Neural cell (in vitro differentiated cells): Measurements from ENCODE around the gene UNC5C. TPM values are rescaled to one million over a fixed set of nuclear protein-coding genes. Genes with fewer than 3 reads are reported as not detected.

ENCODE experiments used
- H2AFZ ChIP-seq: fragments of 200-600, 300-800 bp; sonication (generic), shearing (Covaris generic); 2 replicates; pipeline ENCODE4 v1.6.0; 2014; ENCODE audit warnings: low read depth, mild to moderate bottlenecking, antibody characterized with exemption, low read length, moderate library complexity
- H3F3A ChIP-seq: fragments of 200-600 bp; shearing (Covaris generic); 2 replicates; pipeline ENCODE4 v1.6.1; 2016; ENCODE audit warnings: mild to moderate bottlenecking, moderate library complexity, mixed read lengths, antibody characterized with exemption, low read length; ENCODE audit not compliant: insufficient read depth, poor library complexity, severe bottlenecking
- H3K27ac ChIP-seq: fragments of 200-600, 300-800 bp; sonication (generic), shearing (Covaris generic); 2 replicates; pipeline ENCODE4 v1.5.1; 2014; ENCODE audit warnings: mild to moderate bottlenecking, low read length, moderate library complexity
- H3K27me3 ChIP-seq: fragments of 300-800, 200-600 bp; sonication (generic), shearing (Covaris generic); 2 replicates; pipeline ENCODE4 v1.6.0; 2014; ENCODE audit warnings: mild to moderate bottlenecking, low read depth, low read length, moderate library complexity; ENCODE audit not compliant: insufficient read depth
- H3K36me3 ChIP-seq: fragments of 300-800, 200-600 bp; sonication (generic), shearing (Covaris generic); 2 replicates; pipeline ENCODE4 v1.5.1; 2014; ENCODE audit warnings: mild to moderate bottlenecking, antibody characterized with exemption, low read length, moderate library complexity; ENCODE audit not compliant: insufficient read depth
- H3K4me2 ChIP-seq: fragments of 300-800, 200-600 bp; sonication (generic), shearing (Covaris generic); 2 replicates; pipeline ENCODE4 v1.6.0; 2014; ENCODE audit warnings: mild to moderate bottlenecking, low read length
- H3K4me3 ChIP-seq: fragments of 300-800, 200-600 bp; sonication (generic), shearing (Covaris generic); 2 replicates; pipeline ENCODE4 v1.5.1; 2014; ENCODE audit warnings: mild to moderate bottlenecking, low read length, moderate library complexity
- H3K79me2 ChIP-seq: fragments of 200-600 bp; shearing (Covaris generic); replicated peaks from 2 replicates; pipeline ENCODE4 v1.6.0; 2014; ENCODE audit warnings: mild to moderate bottlenecking, low read length, moderate library complexity; ENCODE audit not compliant: insufficient read depth
- H3K9ac ChIP-seq: fragments of 300-800, 200-600 bp; sonication (generic), shearing (Covaris generic); 2 replicates; pipeline ENCODE4 v1.6.1; 2016; ENCODE audit warnings: mild to moderate bottlenecking, low read length, mixed read lengths
- H3K9me2 ChIP-seq: fragments of 200-600 bp; shearing (Covaris generic); 2 replicates; pipeline ENCODE4 v1.6.1; 2016; ENCODE audit warnings: mild to moderate bottlenecking, low read length, mixed read lengths; ENCODE audit not compliant: insufficient read depth
- H3K9me3 ChIP-seq: fragments of 200-600, 300-800 bp; sonication (generic), shearing (Covaris generic); 2 replicates; pipeline ENCODE4 v1.6.1; 2016; ENCODE audit warnings: mild to moderate bottlenecking, mixed run types, low read length, moderate library complexity, mixed read lengths
- H4K20me1 ChIP-seq: fragments of 200-600 bp; shearing (Covaris generic); 2 replicates; pipeline ENCODE4 v1.6.1; 2016; ENCODE audit warnings: mild to moderate bottlenecking, mixed run types; ENCODE audit not compliant: insufficient read depth
- EP300 ChIP-seq: fragments of 450-650 bp; conservative IDR thresholded peaks from 2 replicates; pipeline ENCODE4 v1.6.1; 2014; ENCODE audit warnings: antibody characterized with exemption, mild to moderate bottlenecking, moderate library complexity; ENCODE audit not compliant: poor library complexity, severe bottlenecking
- EZH2 ChIP-seq: fragments of 200-600, 300-800 bp; shearing (Covaris generic), sonication (generic); IDR thresholded peaks from 2 replicates; pipeline ENCODE4 v1.6.1; 2014; ENCODE audit warnings: antibody characterized with exemption, low read length, borderline replicate concordance, mild to moderate bottlenecking; ENCODE audit not compliant: insufficient read depth, poor library complexity, severe bottlenecking
- MXI1 ChIP-seq: fragments of 450-650 bp; conservative IDR thresholded peaks from 2 replicates; pipeline ENCODE4 v1.6.1; 2014; ENCODE audit warnings: antibody characterized with exemption, mild to moderate bottlenecking; ENCODE audit not compliant: poor library complexity, severe bottlenecking
- POLR2AphosphoS5 ChIP-seq: IDR thresholded peaks from 2 replicates; pipeline ENCODE4 v1.6.1; 2012
- RAD21 ChIP-seq: fragments of 450-650 bp; conservative IDR thresholded peaks from 2 replicates; pipeline ENCODE4 v1.6.1; 2014; ENCODE audit warnings: antibody characterized with exemption, mild to moderate bottlenecking, moderate library complexity
- REST ChIP-seq: IDR thresholded peaks from 2 replicates; pipeline ENCODE4 v1.6.1; 2012; ENCODE audit warnings: borderline replicate concordance
- SMC3 ChIP-seq: fragments of 450-650 bp; conservative IDR thresholded peaks from 2 replicates; pipeline ENCODE4 v1.6.1; 2014; ENCODE audit warnings: antibody characterized with exemption, mild to moderate bottlenecking, moderate library complexity; ENCODE audit not compliant: poor library complexity
- TAF1 ChIP-seq: IDR thresholded peaks from 2 replicates; pipeline ENCODE4 v1.6.1; 2012; ENCODE audit warnings: low read depth
- polyA plus RNA-seq: library from polyadenylated mRNA; depleted of rRNA; stranded (reverse); fragments of >200 nt; gene quantifications from 2 replicates; pipeline ENCODE4 v1.2.3, GENCODE V29; 2014
- TF ChIP-seq, protein P1 (sequence below): fragments of 450-650 bp; IDR thresholded peaks from 2 replicates; pipeline ENCODE4 v1.5.1; 2014; ENCODE audit warnings: antibody characterized with exemption, mild to moderate bottlenecking, moderate library complexity; ENCODE audit not compliant: poor library complexity, severe bottlenecking

Gene UNC5C
- polyA plus RNA-seq, 1 donor from 2014 or later = 0.56 TPM

GRCh38 chr4:95360256-95360903 lies 188.4 kb downstream of the UNC5C start:
- Histone ChIP-seq H3K4me2 (no peak overlapping the region), H4K20me1 (no peaks in the 10 kb centered on the region), H3K27ac (no peak overlapping the region), H3K36me3 (no peaks in the 10 kb centered on the region), H3K9ac (no peak overlapping the region), H3K27me3 (no peaks in the 10 kb centered on the region), H3F3A (no peaks in the 10 kb centered on the region), H3K9me3 (no peaks in the 10 kb centered on the region), H3K4me3 (no peak overlapping the region), H3K9me2 (no peaks in the 10 kb centered on the region), H3K79me2 (no peaks in the 10 kb centered on the region), H2AFZ (no peak overlapping the region)
- TF ChIP-seq EP300 (no peak), SMC3 (no peak), RAD21 (no peak), POLR2AphosphoS5 (no peak), TAF1 (no peak), REST (no peak), EZH2 (no peak), MXI1 (no peak)
- TF ChIP-seq, protein P1, sequence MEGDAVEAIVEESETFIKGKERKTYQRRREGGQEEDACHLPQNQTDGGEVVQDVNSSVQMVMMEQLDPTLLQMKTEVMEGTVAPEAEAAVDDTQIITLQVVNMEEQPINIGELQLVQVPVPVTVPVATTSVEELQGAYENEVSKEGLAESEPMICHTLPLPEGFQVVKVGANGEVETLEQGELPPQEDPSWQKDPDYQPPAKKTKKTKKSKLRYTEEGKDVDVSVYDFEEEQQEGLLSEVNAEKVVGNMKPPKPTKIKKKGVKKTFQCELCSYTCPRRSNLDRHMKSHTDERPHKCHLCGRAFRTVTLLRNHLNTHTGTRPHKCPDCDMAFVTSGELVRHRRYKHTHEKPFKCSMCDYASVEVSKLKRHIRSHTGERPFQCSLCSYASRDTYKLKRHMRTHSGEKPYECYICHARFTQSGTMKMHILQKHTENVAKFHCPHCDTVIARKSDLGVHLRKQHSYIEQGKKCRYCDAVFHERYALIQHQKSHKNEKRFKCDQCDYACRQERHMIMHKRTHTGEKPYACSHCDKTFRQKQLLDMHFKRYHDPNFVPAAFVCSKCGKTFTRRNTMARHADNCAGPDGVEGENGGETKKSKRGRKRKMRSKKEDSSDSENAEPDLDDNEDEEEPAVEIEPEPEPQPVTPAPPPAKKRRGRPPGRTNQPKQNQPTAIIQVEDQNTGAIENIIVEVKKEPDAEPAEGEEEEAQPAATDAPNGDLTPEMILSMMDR = no peak

DNA sequence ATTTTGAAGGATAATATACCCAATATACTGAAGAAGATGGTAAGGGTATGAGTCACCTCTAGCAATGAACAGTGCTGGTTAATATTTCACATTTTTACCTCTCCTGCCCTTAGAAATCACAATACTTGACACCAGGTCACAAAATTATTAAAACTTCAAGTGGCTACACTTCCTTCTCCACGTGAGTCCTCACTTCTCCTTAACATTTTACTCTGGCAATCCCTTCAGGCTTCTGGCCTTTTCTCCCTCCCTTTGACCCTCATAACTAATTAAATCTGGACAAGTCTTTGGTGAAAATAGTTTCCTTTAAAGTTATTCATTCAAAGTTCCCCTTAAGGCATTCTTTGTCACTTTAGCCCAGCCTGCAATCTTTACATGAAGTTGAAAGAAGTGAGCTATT lies 190.4 kb downstream of the UNC5C start:
- no peak for TF ChIP-seq MXI1
- no peak for TF ChIP-seq SMC3
- TF ChIP-seq REST = no peak
- no peak for TF ChIP-seq RAD21
- no peak for TF ChIP-seq EZH2
- TF ChIP-seq POLR2AphosphoS5 = no peak
- Histone ChIP-seq H3K79me2 (no peaks in the 10 kb centered on the region), H3K36me3 (no peaks in the 10 kb centered on the region), H3K9ac (no peak overlapping the region), H3K9me3 (no peaks in the 10 kb centered on the region), H3K4me2 (no peak overlapping the region), H2AFZ (no peak overlapping the region), H3K9me2 (no peaks in the 10 kb centered on the region), H3K27ac (no peak overlapping the region), H3K4me3 (no peak overlapping the region), H3K27me3 (no peaks in the 10 kb centered on the region), H4K20me1 (no peaks in the 10 kb centered on the region), H3F3A (no peaks in the 10 kb centered on the region)
